Ectodermal cell (in vitro differentiated cells): ENCODE data around the gene TFB2M.

ENCODE experiments used
- H3K27ac ChIP-seq: 2 replicates; pipeline ENCODE4 v1.7.0; 2013; ENCODE audit warnings: mild to moderate bottlenecking, low read depth, low read length; ENCODE audit not compliant: insufficient read depth, poor library complexity, severe bottlenecking
- H3K27me3 ChIP-seq: 2 replicates; pipeline ENCODE4 v1.7.0; 2013; ENCODE audit warnings: mild to moderate bottlenecking, low read length; ENCODE audit not compliant: insufficient read depth, control insufficient read depth, poor library complexity, severe bottlenecking
- H3K36me3 ChIP-seq: one replicate; pipeline ENCODE4 v1.7.0; 2013; ENCODE audit warnings: low read length; ENCODE audit not compliant: control insufficient read depth, insufficient read depth
- H3K4me1 ChIP-seq: one replicate; pipeline ENCODE4 v1.7.0; 2013; ENCODE audit warnings: low read length; ENCODE audit not compliant: control insufficient read depth, insufficient read depth
- H3K4me3 ChIP-seq: 2 replicates; pipeline ENCODE4 v1.7.0; 2013; ENCODE audit warnings: low read depth, low read length, control low read depth; ENCODE audit not compliant: insufficient read depth
- H3K9me3 ChIP-seq: 2 replicates; pipeline ENCODE4 v1.7.0; 2013; ENCODE audit warnings: mild to moderate bottlenecking, low read length, moderate library complexity; ENCODE audit not compliant: control insufficient read depth
- WGBS, 2 experiments: methylation state at CpG; one replicate each; pipeline ENCODE4 v1.1.7; 2013; ENCODE audit warnings: missing lambda C conversion rate in 2 of 2; 5-methylcytosine and 5-hydroxymethylcytosine counted together

TFB2M gene

GRCh38 chr1:246517391-246517790 lies 48.7 kb downstream of the TFB2M start:
- no peak overlapping the region for H3K4me3 ChIP-seq
- no peaks in the 10 kb centered on the region for H3K4me1 ChIP-seq
- no peak overlapping the region for H3K27ac ChIP-seq
- H3K27me3 ChIP-seq, result no peaks in the 10 kb centered on the region
- 85 to 87% methylated on average over 7 of the region's 7 CpGs for whole genome bisulfite sequencing, 2 experiments
- H3K9me3 ChIP-seq, result no peaks in the 10 kb centered on the region
- H3K36me3 ChIP-seq, result no peaks in the 10 kb centered on the region

- H3K27ac ChIP-seq, result no peak overlapping the region
- H3K9me3 ChIP-seq, result no peaks in the 10 kb centered on the region
- H3K4me1 ChIP-seq, result no peaks in the 10 kb centered on the region
- no peak overlapping the region for H3K4me3 ChIP-seq
- H3K36me3 ChIP-seq, result no peaks in the 10 kb centered on the region
- H3K27me3 ChIP-seq, result no peaks in the 10 kb centered on the region
- WGBS, 2 experiments, result 88% methylated on average over 10 of the region's 10 CpGs
Measured at GRCh38 chr1:246516126-246516525, 49.9 kb downstream of the TFB2M start.

GRCh38 chr1:246515390-246516005 lies 50.6 kb downstream of the TFB2M start:
- Histone ChIP-seq H3K36me3 (no peaks in the 10 kb centered on the region), H3K9me3 (no peaks in the 10 kb centered on the region)

GRCh38 chr1:246513619-246514343 lies 52.3 kb downstream of the TFB2M start:
- no peaks in the 10 kb centered on the region for H3K4me1 ChIP-seq
- H3K36me3 ChIP-seq, result no peaks in the 10 kb centered on the region
- H3K4me3 ChIP-seq, result no peak overlapping the region
- no peaks in the 10 kb centered on the region for H3K9me3 ChIP-seq
- no peak overlapping the region for H3K27ac ChIP-seq
- no peaks in the 10 kb centered on the region for H3K27me3 ChIP-seq
- WGBS, 2 experiments, result 91 to 92% methylated on average over 7 of the region's 7 CpGs

More at GRCh38 chr1:246515390-246516005, 50.6 kb downstream of the TFB2M start:
- Histone ChIP-seq H3K4me3 (no peak overlapping the region), H3K27me3 (no peaks in the 10 kb centered on the region), H3K27ac (no peak overlapping the region), H3K4me1 (no peaks in the 10 kb centered on the region)
- WGBS, 2 experiments, result 80% methylated on average over 3 of the region's 3 CpGs; no CpG with 5 or more reads in 1 of the 2 experiments

- WGBS, 2 experiments, result 96% methylated on average over 5 of the region's 5 CpGs
- no peaks in the 10 kb centered on the region for H3K9me3 ChIP-seq
- H3K36me3 ChIP-seq, result no peaks in the 10 kb centered on the region
- H3K27ac ChIP-seq, result no peak overlapping the region
- H3K4me3 ChIP-seq, result no peak overlapping the region
- no peaks in the 10 kb centered on the region for H3K4me1 ChIP-seq
- H3K27me3 ChIP-seq, result no peaks in the 10 kb centered on the region
Measured at GRCh38 chr1:246513041-246513440, 53.0 kb downstream of the TFB2M start.

- Histone ChIP-seq H3K27ac (no peak overlapping the region), H3K36me3 (no peaks in the 10 kb centered on the region), H3K4me3 (no peak overlapping the region), H3K27me3 (no peaks in the 10 kb centered on the region), H3K9me3 (no peaks in the 10 kb centered on the region), H3K4me1 (no peaks in the 10 kb centered on the region)
- 81 to 85% methylated on average over 10 of the region's 10 CpGs for WGBS, 2 experiments
Measured at GRCh38 chr1:246512635-246513034, 53.4 kb downstream of the TFB2M start.

- Histone ChIP-seq H3K27ac (no peak overlapping the region), H3K27me3 (no peaks in the 10 kb centered on the region), H3K36me3 (no peaks in the 10 kb centered on the region), H3K4me1 (no peaks in the 10 kb centered on the region), H3K9me3 (no peaks in the 10 kb centered on the region), H3K4me3 (no peak overlapping the region)
- WGBS, 2 experiments, result 93 to 96% methylated on average over 7 of the region's 7 CpGs
Measured at GRCh38 chr1:246512230-246512629, 53.8 kb downstream of the TFB2M start.

GRCh38 chr1:246511203-246511602 lies 54.9 kb downstream of the TFB2M start:
- H3K4me1 ChIP-seq, result peaks cover 3% of the 10 kb centered on the region
- no peak overlapping the region for H3K4me3 ChIP-seq
- H3K27ac ChIP-seq, result no peak overlapping the region
- WGBS, 2 experiments, result 94 to 96% methylated on average over 7 of the region's 7 CpGs
- peaks cover 3% of the 10 kb centered on the region for H3K27me3 ChIP-seq
- H3K36me3 ChIP-seq, result no peaks in the 10 kb centered on the region
- H3K9me3 ChIP-seq, result no peaks in the 10 kb centered on the region

GRCh38 chr1:246510147-246511030 lies 55.7 kb downstream of the TFB2M start:
- Histone ChIP-seq H3K4me3 (no peak overlapping the region), H3K27me3 (peaks cover 8% of the 10 kb centered on the region), H3K36me3 (no peaks in the 10 kb centered on the region), H3K27ac (no peak overlapping the region), H3K4me1 (peaks cover 5% of the 10 kb centered on the region), H3K9me3 (no peaks in the 10 kb centered on the region)
- 82% methylated on average over 13 of the region's 13 CpGs for WGBS, 2 experiments
